Measurements from ENCODE around the gene FOXQ1.

Gene FOXQ1

DNA sequence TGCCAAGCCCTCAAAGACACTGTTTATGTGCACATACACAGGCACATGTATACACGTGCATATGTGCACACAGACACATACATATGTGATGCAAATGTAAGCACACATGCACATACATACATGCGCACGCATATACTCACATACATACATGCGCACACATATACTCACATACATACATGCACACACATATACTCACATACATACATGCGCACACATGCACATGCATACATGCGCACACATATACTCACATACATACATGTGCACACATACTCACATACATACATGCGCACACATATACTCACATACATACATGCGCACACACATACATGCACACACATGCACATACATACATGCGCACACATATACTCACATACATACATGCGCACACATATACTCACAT, 20.5 kb upstream of the FOXQ1 start:
- H3K27me3 ChIP-seq (ENCODE audit: insufficient read depth, low read length) = no peaks in the 10 kb centered on the region
- H3K4me3 ChIP-seq (ENCODE audit: low read depth, low read length) = no peak overlapping the region
- H3K36me3 ChIP-seq (ENCODE audit: insufficient read depth, low read length) = no peaks in the 10 kb centered on the region
- H3K79me2 ChIP-seq (ENCODE audit: control insufficient read depth, insufficient read depth, low read length, unreplicated experiment) = no peaks in the 10 kb centered on the region
- no peaks in the 10 kb centered on the region for H3K4me1 ChIP-seq (ENCODE audit: control insufficient read depth, insufficient read depth, low read length, unreplicated experiment)
- no peak overlapping the region for H3K27ac ChIP-seq (ENCODE audit: low read depth, low read length)
- no peak overlapping the region for H2AFZ ChIP-seq (ENCODE audit: low read length, unreplicated experiment)

- H2AFZ ChIP-seq (ENCODE audit: low read length, unreplicated experiment) = no peak overlapping the region
- H3K4me3 ChIP-seq (ENCODE audit: low read depth, low read length) = no peak overlapping the region
- no peak overlapping the region for H3K27ac ChIP-seq (ENCODE audit: low read depth, low read length)
- H3K36me3 ChIP-seq (ENCODE audit: insufficient read depth, low read length) = no peaks in the 10 kb centered on the region
- H3K4me1 ChIP-seq (ENCODE audit: control insufficient read depth, insufficient read depth, low read length, unreplicated experiment) = no peaks in the 10 kb centered on the region
- no peaks in the 10 kb centered on the region for H3K27me3 ChIP-seq (ENCODE audit: insufficient read depth, low read length)
- no peaks in the 10 kb centered on the region for H3K79me2 ChIP-seq (ENCODE audit: control insufficient read depth, insufficient read depth, low read length, unreplicated experiment)
Observed at GRCh38 chr6:1295420-1295819, 16.5 kb upstream of the FOXQ1 start.

DNA sequence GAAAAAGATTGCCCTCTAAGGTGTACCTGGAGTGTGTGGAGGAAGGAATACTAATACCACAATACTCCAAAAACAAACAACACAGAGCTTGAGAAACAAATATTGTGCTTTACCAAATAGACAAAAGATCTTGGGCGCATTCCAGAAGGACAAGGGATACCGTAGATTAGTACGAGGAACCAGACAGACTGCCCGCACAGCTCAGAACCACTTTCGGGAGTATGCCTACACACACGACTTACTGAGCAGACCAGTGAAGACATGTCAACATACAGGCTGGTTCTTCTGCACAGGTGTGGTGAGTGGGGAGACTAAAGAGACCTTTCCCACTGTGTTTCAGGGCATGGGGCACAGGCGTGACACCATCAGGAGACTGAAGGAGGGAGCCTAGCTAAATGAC, 15.8 kb upstream of the FOXQ1 start:
- Histone ChIP-seq H3K27ac (ENCODE audit: low read depth, low read length) (no peak overlapping the region), H2AFZ (ENCODE audit: low read length, unreplicated experiment) (no peak overlapping the region), H3K79me2 (ENCODE audit: control insufficient read depth, insufficient read depth, low read length, unreplicated experiment) (no peaks in the 10 kb centered on the region), H3K4me3 (ENCODE audit: low read depth, low read length) (no peak overlapping the region), H3K4me1 (ENCODE audit: control insufficient read depth, insufficient read depth, low read length, unreplicated experiment) (no peaks in the 10 kb centered on the region), H3K27me3 (ENCODE audit: insufficient read depth, low read length) (no peaks in the 10 kb centered on the region), H3K36me3 (ENCODE audit: insufficient read depth, low read length) (no peaks in the 10 kb centered on the region)

DNA sequence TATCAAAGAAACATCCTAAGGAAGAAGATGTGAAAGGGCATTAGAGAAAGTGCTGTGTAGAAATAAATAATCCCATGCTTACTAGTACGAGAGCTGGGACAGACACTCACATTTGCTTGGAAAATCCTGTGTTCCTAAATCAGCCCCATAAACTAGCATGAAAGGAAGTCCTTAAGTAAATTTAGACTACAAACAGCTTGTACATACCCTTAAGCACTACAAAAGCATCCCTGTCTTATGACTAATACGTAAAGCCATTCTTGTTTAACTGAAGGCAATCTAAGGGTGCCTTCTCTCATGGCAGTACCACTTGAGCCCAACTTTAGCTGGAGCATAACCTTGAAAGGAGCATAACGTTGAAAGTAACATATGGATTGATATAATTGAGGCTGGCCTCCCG, 15.4 kb upstream of the FOXQ1 start:
- no peak overlapping the region for H3K27ac ChIP-seq (ENCODE audit: low read depth, low read length)
- no peaks in the 10 kb centered on the region for H3K4me1 ChIP-seq (ENCODE audit: control insufficient read depth, insufficient read depth, low read length, unreplicated experiment)
- H2AFZ ChIP-seq (ENCODE audit: low read length, unreplicated experiment) = no peak overlapping the region
- H3K4me3 ChIP-seq (ENCODE audit: low read depth, low read length) = no peak overlapping the region
- no peaks in the 10 kb centered on the region for H3K79me2 ChIP-seq (ENCODE audit: control insufficient read depth, insufficient read depth, low read length, unreplicated experiment)
- H3K27me3 ChIP-seq (ENCODE audit: insufficient read depth, low read length) = no peaks in the 10 kb centered on the region
- H3K36me3 ChIP-seq (ENCODE audit: insufficient read depth, low read length) = no peaks in the 10 kb centered on the region

DNA sequence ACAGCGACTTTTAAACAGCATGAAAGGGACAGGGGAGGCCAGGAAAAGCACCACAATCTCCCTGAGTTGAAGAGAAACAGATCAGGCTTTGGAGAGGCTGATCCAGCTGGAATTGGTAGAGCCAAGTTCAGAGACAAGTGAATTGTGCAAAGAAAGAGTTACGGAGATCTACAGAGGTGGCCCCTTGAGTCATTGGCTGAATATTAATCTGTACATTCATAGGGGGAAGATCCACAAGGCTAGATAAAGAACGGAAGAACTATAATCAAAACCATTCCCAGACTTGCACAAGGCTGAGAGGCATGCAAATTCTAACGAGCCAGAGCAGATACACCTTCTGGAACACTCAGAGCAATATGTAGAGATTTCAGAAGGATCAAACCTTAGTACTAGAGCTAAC, 14.2 kb upstream of the FOXQ1 start:
- no peaks in the 10 kb centered on the region for H3K36me3 ChIP-seq (ENCODE audit: insufficient read depth, low read length)
- H3K27ac ChIP-seq (ENCODE audit: low read depth, low read length) = no peak overlapping the region
- H3K4me3 ChIP-seq (ENCODE audit: low read depth, low read length) = no peak overlapping the region
- H3K79me2 ChIP-seq (ENCODE audit: control insufficient read depth, insufficient read depth, low read length, unreplicated experiment) = no peaks in the 10 kb centered on the region
- H3K27me3 ChIP-seq (ENCODE audit: insufficient read depth, low read length) = no peaks in the 10 kb centered on the region
- no peaks in the 10 kb centered on the region for H3K4me1 ChIP-seq (ENCODE audit: control insufficient read depth, insufficient read depth, low read length, unreplicated experiment)
- no peak overlapping the region for H2AFZ ChIP-seq (ENCODE audit: low read length, unreplicated experiment)

DNA sequence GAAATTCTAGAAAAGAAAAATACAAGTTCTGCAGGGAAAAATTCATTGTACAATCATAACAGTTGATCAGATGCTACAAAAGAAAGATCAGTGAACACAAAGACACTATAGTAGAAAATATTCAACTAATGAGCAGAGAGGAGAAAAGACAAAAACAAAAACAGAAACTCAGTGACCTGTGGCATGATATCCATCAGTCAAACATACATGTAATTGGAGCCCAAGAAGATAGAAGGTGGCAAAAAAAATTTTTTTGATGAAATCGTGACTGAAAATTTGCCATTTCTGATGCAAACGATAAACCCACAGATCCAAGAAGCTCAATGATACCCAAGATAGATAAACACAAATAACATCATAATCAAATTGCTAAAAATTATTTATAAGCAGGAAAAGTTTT, 13.1 kb upstream of the FOXQ1 start:
- Histone ChIP-seq H3K4me3 (ENCODE audit: low read depth, low read length) (no peak overlapping the region), H3K4me1 (ENCODE audit: control insufficient read depth, insufficient read depth, low read length, unreplicated experiment) (no peaks in the 10 kb centered on the region), H3K27ac (ENCODE audit: low read depth, low read length) (no peak overlapping the region), H3K79me2 (ENCODE audit: control insufficient read depth, insufficient read depth, low read length, unreplicated experiment) (no peaks in the 10 kb centered on the region), H3K36me3 (ENCODE audit: insufficient read depth, low read length) (no peaks in the 10 kb centered on the region), H2AFZ (ENCODE audit: low read length, unreplicated experiment) (no peak overlapping the region), H3K27me3 (ENCODE audit: insufficient read depth, low read length) (no peaks in the 10 kb centered on the region)

DNA sequence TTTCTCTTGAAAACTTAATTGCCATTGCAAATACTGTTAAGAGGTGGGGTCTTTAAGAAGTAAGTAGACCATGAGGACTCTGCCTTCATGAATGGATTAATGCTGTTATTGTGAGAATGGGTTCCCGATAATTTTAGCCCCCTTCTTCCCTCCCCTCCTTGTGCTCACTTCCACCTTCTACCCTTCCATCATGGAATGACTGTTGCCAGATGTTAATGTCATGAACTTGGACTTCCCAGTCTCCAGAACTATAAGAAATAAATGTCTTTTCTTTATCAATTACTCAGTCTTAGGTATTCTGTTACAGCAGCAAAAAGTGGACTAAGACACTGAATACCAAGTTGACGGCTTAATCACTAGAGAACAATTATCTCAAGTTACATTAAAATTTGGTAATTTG, 5.8 kb upstream of the FOXQ1 start:
- Histone ChIP-seq H2AFZ (ENCODE audit: low read length, unreplicated experiment) (no peak overlapping the region), H3K4me1 (ENCODE audit: control insufficient read depth, insufficient read depth, low read length, unreplicated experiment) (no peaks in the 10 kb centered on the region), H3K36me3 (ENCODE audit: insufficient read depth, low read length) (no peaks in the 10 kb centered on the region), H3K27me3 (ENCODE audit: insufficient read depth, low read length) (peaks cover 39% of the 10 kb centered on the region), H3K27ac (ENCODE audit: low read depth, low read length) (no peak overlapping the region), H3K79me2 (ENCODE audit: control insufficient read depth, insufficient read depth, low read length, unreplicated experiment) (no peaks in the 10 kb centered on the region), H3K4me3 (ENCODE audit: low read depth, low read length) (no peak overlapping the region)

DNA sequence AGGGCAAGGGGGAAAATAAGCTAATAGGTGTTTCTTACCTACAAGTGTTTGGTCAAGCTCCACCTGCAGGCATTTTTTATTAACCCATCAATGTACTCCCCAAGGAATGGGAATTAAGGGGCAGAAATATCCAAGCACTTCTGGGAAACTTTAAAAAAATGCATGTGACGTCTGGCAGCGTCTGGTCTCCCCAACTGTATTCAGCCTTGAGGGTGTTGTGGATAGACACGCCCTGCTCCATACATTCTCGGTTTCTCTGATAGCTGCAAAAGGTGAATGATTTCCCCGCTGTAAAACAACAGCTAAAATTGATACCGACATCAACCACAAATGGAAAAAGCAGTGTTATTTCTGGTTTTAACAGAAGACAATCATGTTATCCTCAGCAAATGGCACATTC, 2.5 kb upstream of the FOXQ1 start:
- Histone ChIP-seq H3K27me3 (ENCODE audit: insufficient read depth, low read length) (peaks cover 67% of the 10 kb centered on the region), H3K4me3 (ENCODE audit: low read depth, low read length) (no peak overlapping the region)

GRCh38 chr6:1310628-1311399, 1.1 kb upstream of the FOXQ1 start:
- Histone ChIP-seq H3K27me3 (ENCODE audit: insufficient read depth, low read length) (peaks cover 81% of the 10 kb centered on the region), H3K4me1 (ENCODE audit: control insufficient read depth, insufficient read depth, low read length, unreplicated experiment) (no peaks in the 10 kb centered on the region), H3K79me2 (ENCODE audit: control insufficient read depth, insufficient read depth, low read length, unreplicated experiment) (no peaks in the 10 kb centered on the region), H3K4me3 (ENCODE audit: low read depth, low read length) (peak overlapping the region; percentile 73), H3K36me3 (ENCODE audit: insufficient read depth, low read length) (no peaks in the 10 kb centered on the region), H2AFZ (ENCODE audit: low read length, unreplicated experiment) (peak overlapping the region; percentile 0), H3K27ac (ENCODE audit: low read depth, low read length) (no peak overlapping the region)

More for the DNA sequence above, 2.5 kb upstream of the FOXQ1 start:
- H2AFZ ChIP-seq (ENCODE audit: low read length, unreplicated experiment) = no peak overlapping the region
- H3K79me2 ChIP-seq (ENCODE audit: control insufficient read depth, insufficient read depth, low read length, unreplicated experiment) = no peaks in the 10 kb centered on the region
- H3K27ac ChIP-seq (ENCODE audit: low read depth, low read length) = no peak overlapping the region
- H3K36me3 ChIP-seq (ENCODE audit: insufficient read depth, low read length) = no peaks in the 10 kb centered on the region
- H3K4me1 ChIP-seq (ENCODE audit: control insufficient read depth, insufficient read depth, low read length, unreplicated experiment) = no peaks in the 10 kb centered on the region

GRCh38 chr6:1312203-1312472, 240 bp downstream of the FOXQ1 start:
- no peak overlapping the region for H3K27ac ChIP-seq (ENCODE audit: low read depth, low read length)
- peaks cover 85% of the 10 kb centered on the region for H3K27me3 ChIP-seq (ENCODE audit: insufficient read depth, low read length)
- H3K4me3 ChIP-seq (ENCODE audit: low read depth, low read length) = peak overlapping the region; percentile 73
- H3K4me1 ChIP-seq (ENCODE audit: control insufficient read depth, insufficient read depth, low read length, unreplicated experiment) = no peaks in the 10 kb centered on the region
- H2AFZ ChIP-seq (ENCODE audit: low read length, unreplicated experiment) = no peak overlapping the region
- H3K79me2 ChIP-seq (ENCODE audit: control insufficient read depth, insufficient read depth, low read length, unreplicated experiment) = no peaks in the 10 kb centered on the region
- no peaks in the 10 kb centered on the region for H3K36me3 ChIP-seq (ENCODE audit: insufficient read depth, low read length)

DNA sequence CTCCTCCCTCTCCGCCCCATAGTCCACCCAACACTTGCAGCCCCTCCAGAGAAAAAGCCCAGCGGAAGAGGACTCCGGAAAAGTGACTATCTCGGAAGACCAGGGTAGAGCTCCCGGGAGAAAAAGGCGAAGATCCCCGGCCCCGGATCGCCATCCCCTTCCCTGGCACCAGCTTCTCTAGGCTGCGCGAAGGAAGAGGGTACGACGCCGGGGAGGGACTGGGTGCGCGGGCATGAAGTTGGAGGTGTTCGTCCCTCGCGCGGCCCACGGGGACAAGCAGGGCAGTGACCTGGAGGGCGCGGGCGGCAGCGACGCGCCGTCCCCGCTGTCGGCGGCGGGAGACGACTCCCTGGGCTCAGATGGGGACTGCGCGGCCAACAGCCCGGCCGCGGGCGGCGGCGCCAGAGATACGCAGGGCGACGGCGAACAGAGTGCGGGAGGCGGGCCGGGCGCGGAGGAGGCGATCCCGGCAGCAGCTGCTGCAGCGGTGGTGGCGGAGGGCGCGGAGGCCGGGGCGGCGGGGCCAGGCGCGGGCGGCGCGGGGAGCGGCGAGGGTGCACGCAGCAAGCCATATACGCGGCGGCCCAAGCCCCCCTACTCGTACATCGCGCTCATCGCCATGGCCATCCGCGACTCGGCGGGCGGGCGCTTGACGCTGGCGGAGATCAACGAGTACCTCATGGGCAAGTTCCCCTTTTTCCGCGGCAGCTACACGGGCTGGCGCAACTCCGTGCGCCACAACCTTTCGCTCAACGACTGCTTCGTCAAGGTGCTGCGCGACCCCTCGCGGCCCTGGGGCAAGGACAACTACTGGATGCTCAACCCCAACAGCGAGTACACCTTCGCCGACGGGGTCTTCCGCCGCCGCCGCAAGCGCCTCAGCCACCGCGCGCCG, 822 bp downstream of the FOXQ1 start:
- Histone ChIP-seq H3K79me2 (ENCODE audit: control insufficient read depth, insufficient read depth, low read length, unreplicated experiment) (no peaks in the 10 kb centered on the region), H3K27ac (ENCODE audit: low read depth, low read length) (no peak overlapping the region), H3K36me3 (ENCODE audit: insufficient read depth, low read length) (no peaks in the 10 kb centered on the region), H3K27me3 (ENCODE audit: insufficient read depth, low read length) (peaks cover 81% of the 10 kb centered on the region), H2AFZ (ENCODE audit: low read length, unreplicated experiment) (no peak overlapping the region), H3K4me1 (ENCODE audit: control insufficient read depth, insufficient read depth, low read length, unreplicated experiment) (no peaks in the 10 kb centered on the region), H3K4me3 (ENCODE audit: low read depth, low read length) (peak overlapping the region; percentile 73)

Measured in ACC112 (cell line).